Osteoblast (primary cell): ENCODE data around the gene NMNAT3. TPM values are rescaled to one million over a fixed set of nuclear protein-coding genes. Genes with fewer than 3 reads are reported as not detected.

Experiments used
- DNase-seq: peaks from one replicate; pipeline ENCODE4 v3.0.0; 2011; ENCODE audit warnings: low spot score, mixed read lengths; ENCODE audit not compliant: insufficient read length; ENCODE audit errors: missing footprints
- H2AFZ ChIP-seq: 2 replicates; pipeline ENCODE4 v1.6.0; 2011; ENCODE audit warnings: mild to moderate bottlenecking, low read length
- H3K27ac ChIP-seq: 2 replicates; pipeline ENCODE4 v1.5.1; 2011; ENCODE audit warnings: mild to moderate bottlenecking, low read depth, low read length, moderate library complexity
- H3K27me3 ChIP-seq: 2 replicates; pipeline ENCODE4 v1.6.0; 2012; ENCODE audit warnings: mild to moderate bottlenecking, control low read depth, inconsistent platforms, low read length, moderate library complexity; ENCODE audit not compliant: insufficient read depth
- H3K36me3 ChIP-seq: 2 replicates; pipeline ENCODE4 v1.5.1; 2011; ENCODE audit warnings: mild to moderate bottlenecking, low read length, control low read depth, moderate library complexity; ENCODE audit not compliant: insufficient read depth
- H3K4me1 ChIP-seq: 2 replicates; pipeline ENCODE4 v1.5.1; 2011; ENCODE audit warnings: mild to moderate bottlenecking, low read length, control low read depth, moderate library complexity; ENCODE audit not compliant: insufficient read depth
- H3K4me2 ChIP-seq: 2 replicates; pipeline ENCODE4 v1.6.0; 2011; ENCODE audit warnings: mild to moderate bottlenecking, low read length; ENCODE audit not compliant: insufficient read depth
- H3K4me3 ChIP-seq: fragments of 200-600 bp; sonication (generic); 3 replicates; pipeline ENCODE4 v1.5.1; 2012; ENCODE audit warnings: mild to moderate bottlenecking, low read length, inconsistent platforms; ENCODE audit not compliant: insufficient read depth
- H3K79me2 ChIP-seq: 2 replicates; pipeline ENCODE4 v1.6.0; 2012; ENCODE audit warnings: mild to moderate bottlenecking, low read length, control low read depth, inconsistent platforms; ENCODE audit not compliant: insufficient read depth
- H3K9me3 ChIP-seq: 2 replicates; pipeline ENCODE4 v1.5.1; 2011; ENCODE audit warnings: low read depth, low read length, control low read depth
- H4K20me1 ChIP-seq: 2 replicates; pipeline ENCODE4 v1.6.0; 2012; ENCODE audit warnings: mild to moderate bottlenecking, low read length, control low read depth; ENCODE audit not compliant: insufficient read depth
- CTCF ChIP-seq: IDR thresholded peaks from 2 replicates; pipeline ENCODE4 v1.5.1; 2011; ENCODE audit warnings: mild to moderate bottlenecking, low read depth, low read length, moderate library complexity; ENCODE audit errors: extremely low read depth
- total RNA-seq: library from RNA; depleted of rRNA; stranded (reverse); fragments of >200 nt; gene quantifications from 2 replicates; pipeline ENCODE4 v1.2.3, GENCODE V29; 2012

Gene NMNAT3
- total RNA-seq, 1 donor: 0.36 TPM

- no peak overlapping the region for H2AFZ ChIP-seq
- no peaks in the 10 kb centered on the region for H3K4me1 ChIP-seq
- H3K27me3 ChIP-seq: no peaks in the 10 kb centered on the region
- TF ChIP-seq CTCF: no peak
- no peak overlapping the region for H3K27ac ChIP-seq
- no peak for DNase-seq
- no peak overlapping the region for H3K4me2 ChIP-seq
- no peaks in the 10 kb centered on the region for H4K20me1 ChIP-seq
- no peak overlapping the region for H3K4me3 ChIP-seq
- no peaks in the 10 kb centered on the region for H3K9me3 ChIP-seq
- H3K79me2 ChIP-seq: no peaks in the 10 kb centered on the region
- H3K36me3 ChIP-seq: no peaks in the 10 kb centered on the region
These were observed 106.1 kb downstream of the NMNAT3 start for GRCh38 chr3:139571711-139572110.

GRCh38 chr3:139564294-139564861 lies 113.4 kb downstream of the NMNAT3 start:
- TF ChIP-seq CTCF: peak; percentile 9
- Histone ChIP-seq H2AFZ (no peak overlapping the region), H3K27ac (no peak overlapping the region), H4K20me1 (no peaks in the 10 kb centered on the region), H3K36me3 (no peaks in the 10 kb centered on the region), H3K4me1 (no peaks in the 10 kb centered on the region), H3K79me2 (no peaks in the 10 kb centered on the region), H3K4me2 (no peak overlapping the region), H3K9me3 (no peaks in the 10 kb centered on the region), H3K27me3 (no peaks in the 10 kb centered on the region), H3K4me3 (no peak overlapping the region)
- no peak for DNase-seq

- TF ChIP-seq CTCF: peak; percentile 60
- DNase-seq: no peak
- no peaks in the 10 kb centered on the region for H3K27me3 ChIP-seq
- no peaks in the 10 kb centered on the region for H3K9me3 ChIP-seq
- no peaks in the 10 kb centered on the region for H3K36me3 ChIP-seq
- no peaks in the 10 kb centered on the region for H4K20me1 ChIP-seq
- H3K27ac ChIP-seq: no peak overlapping the region
- no peaks in the 10 kb centered on the region for H3K4me1 ChIP-seq
- H3K79me2 ChIP-seq: no peaks in the 10 kb centered on the region
- H3K4me3 ChIP-seq: no peak overlapping the region
- no peak overlapping the region for H2AFZ ChIP-seq
- H3K4me2 ChIP-seq: no peak overlapping the region
These were observed 115.7 kb downstream of the NMNAT3 start for GRCh38 chr3:139561959-139562676.

- DNase-seq: no peak
- H3K9me3 ChIP-seq: no peaks in the 10 kb centered on the region
- H3K79me2 ChIP-seq: no peaks in the 10 kb centered on the region
- no peak for TF ChIP-seq CTCF
- no peaks in the 10 kb centered on the region for H3K4me1 ChIP-seq
- no peaks in the 10 kb centered on the region for H3K36me3 ChIP-seq
- no peak overlapping the region for H2AFZ ChIP-seq
- H3K4me2 ChIP-seq: no peak overlapping the region
- H3K4me3 ChIP-seq: no peak overlapping the region
- no peak overlapping the region for H3K27ac ChIP-seq
- no peaks in the 10 kb centered on the region for H4K20me1 ChIP-seq
- H3K27me3 ChIP-seq: no peaks in the 10 kb centered on the region
These were observed 116.4 kb downstream of the NMNAT3 start for GRCh38 chr3:139561255-139561817.
